Endothelial cell of umbilical vein (primary cell): Measurements from ENCODE around the gene GPR150.

Source experiments
- CTCF ChIP-seq, 2 donors: IDR thresholded peaks; 1 replicate in 1 of 2; 2 replicates in 1 of 2; pipeline ENCODE4 v1.5.1; 2011; ENCODE audit warnings: low read length in 2 of 2, mild to moderate bottlenecking in 2 of 2, moderate library complexity in 2 of 2, control low read depth in 1 of 2, inconsistent platforms in 1 of 2, low read depth in 1 of 2; ENCODE audit not compliant: insufficient read depth in 1 of 2; ENCODE audit errors: extremely low read depth in 1 of 2
- EZH2 ChIP-seq: IDR thresholded peaks from 2 replicates; pipeline ENCODE4 v1.6.1; 2012; ENCODE audit warnings: borderline replicate concordance, low read depth, mild to moderate bottlenecking, moderate library complexity, low read length, inconsistent platforms; ENCODE audit not compliant: severe bottlenecking
- JUN ChIP-seq: IDR thresholded peaks from 2 replicates; pipeline ENCODE4 v1.6.1; 2011; ENCODE audit warnings: borderline replicate concordance, low read depth; ENCODE audit not compliant: insufficient read length, insufficient read depth

- TF ChIP-seq CTCF (IDR thresholded peaks at IDR 0.05; ENCODE audit: extremely low read depth in 1 of 2, insufficient read depth in 1 of 2, low read depth in 1 of 2, low read length in 2 of 2) (no peak), EZH2 (no peak), JUN (no peak)
These were observed 48.8 kb downstream of the GPR150 start for GRCh38 chr5:95668728-95669127.
